SK-N-SH (cell line): ENCODE measurements around the gene ITGAE. TPM values are rescaled to one million over a fixed set of nuclear protein-coding genes. Genes with fewer than 3 reads are reported as not detected.
A peak's percentile ranks its signal among the peaks of the same experiment; 100 is the strongest.

ENCODE experiments used
- CTCF ChIA-PET: fragments of 300-600, 350-600 bp; formaldehyde crosslinking; extraction: SDS; loops from one replicate; lab custom pipeline; 2021; lab: Yijun Ruan, JAX
- POLR2A ChIA-PET: fragments of 350-600 bp; sonication (Branson Sonifier 250); formaldehyde crosslinking; extraction: SDS; loops from one replicate; lab custom pipeline; 2020; ENCODE audit warnings: antibody characterized with exemption, inconsistent platforms; lab: Yijun Ruan, JAX
- DNase-seq: peaks from one replicate; pipeline ENCODE4 v3.0.0; 2012
- H2AFZ ChIP-seq: fragments of 200-600 bp; sonication (generic); 2 replicates; pipeline ENCODE4 v1.8.1; 2016; ENCODE audit warnings: antibody characterized with exemption, mild to moderate bottlenecking, low read depth
- H3F3A ChIP-seq: fragments of 200-600 bp; sonication (generic); replicated peaks from 2 replicates; pipeline ENCODE3; 2016; ENCODE audit warnings: antibody characterized with exemption, mild to moderate bottlenecking; ENCODE audit not compliant: insufficient read depth
- H3K27ac ChIP-seq, 2 experiments: fragments of 200-500 bp in 1 of 2; fragments of 200-600 bp in 1 of 2; sonication (Bioruptor generic) in 1 of 2; sonication (generic), shearing (Covaris generic) in 1 of 2; 2 replicates each; pipeline versions ENCODE4 v1.5.1 to v1.6.1; 2014 to 2016; ENCODE audit warnings: low read depth in 2 of 2, inconsistent platforms in 1 of 2, low read length in 1 of 2, mild to moderate bottlenecking in 1 of 2, mixed read lengths in 1 of 2
- H3K27me3 ChIP-seq: fragments of 200-600 bp; sonication (generic), shearing (Covaris generic); 2 replicates; pipeline ENCODE4 v1.6.1; 2016; ENCODE audit warnings: mixed run types; ENCODE audit not compliant: insufficient read depth
- H3K36me3 ChIP-seq, 2 experiments: fragments of 200-500 bp in 1 of 2; fragments of 200-600 bp in 1 of 2; sonication (Bioruptor generic) in 1 of 2; sonication (generic) in 1 of 2; replicated peaks in 1 of 2; 2 replicates each; pipeline versions ENCODE3 to v1.5.1; 2014 to 2016; ENCODE audit warnings: low read length in 1 of 2, mild to moderate bottlenecking in 1 of 2; ENCODE audit not compliant: insufficient read depth in 2 of 2, control insufficient read depth in 1 of 2
- H3K4me1 ChIP-seq, 2 experiments: fragments of 200-500 bp in 1 of 2; fragments of 200-600 bp in 1 of 2; sonication (Bioruptor generic) in 1 of 2; sonication (generic), shearing (Covaris generic) in 1 of 2; 2 replicates each; pipeline versions ENCODE4 v1.5.1 to v1.6.1; 2014 to 2016; ENCODE audit warnings: low read depth in 1 of 2, low read length in 1 of 2, mixed run types in 1 of 2; ENCODE audit not compliant: insufficient read depth in 2 of 2, control insufficient read depth in 1 of 2
- H3K4me2 ChIP-seq: fragments of 200-600 bp; sonication (generic), shearing (Covaris generic); 2 replicates; pipeline ENCODE4 v1.6.1; 2017; ENCODE audit warnings: mixed run types
- H3K4me3 ChIP-seq, 2 experiments: fragments of 200-500 bp in 1 of 2; fragments of 200-600 bp in 1 of 2; sonication (Bioruptor generic) in 1 of 2; sonication (generic), shearing (Covaris generic) in 1 of 2; 2 replicates each; pipeline versions ENCODE4 v1.5.1 to v1.8.1; 2014 to 2016; ENCODE audit warnings: low read depth in 2 of 2, inconsistent platforms in 1 of 2, low read length in 1 of 2, mild to moderate bottlenecking in 1 of 2, mixed read lengths in 1 of 2, moderate library complexity in 1 of 2
- H3K79me2 ChIP-seq: fragments of 200-600 bp; sonication (generic); 2 replicates; pipeline ENCODE4 v1.8.1; 2017; ENCODE audit warnings: mild to moderate bottlenecking; ENCODE audit not compliant: insufficient read depth
- H3K9ac ChIP-seq: fragments of 200-600 bp; sonication (generic); 2 replicates; pipeline ENCODE4 v1.6.1; 2017; ENCODE audit warnings: mixed run types
- H3K9me2 ChIP-seq: fragments of 200-600 bp; sonication (generic); 2 replicates; pipeline ENCODE4 v1.6.1; 2017; ENCODE audit warnings: mixed run types
- H3K9me3 ChIP-seq: fragments of 200-600 bp; sonication (generic); 2 replicates; pipeline ENCODE4 v1.6.1; 2017; ENCODE audit warnings: mixed run types, mild to moderate bottlenecking, moderate library complexity
- H4K20me1 ChIP-seq: fragments of 200-600 bp; sonication (generic); 2 replicates; pipeline ENCODE4 v1.6.1; 2017; ENCODE audit warnings: mild to moderate bottlenecking, mixed run types; ENCODE audit not compliant: insufficient read depth
- NRF1 ChIP-seq: IDR thresholded peaks from 2 replicates; pipeline ENCODE4 v1.6.1; 2012; ENCODE audit warnings: low read depth, mild to moderate bottlenecking, low read length
- RAD21 ChIP-seq: IDR thresholded peaks from 2 replicates; pipeline ENCODE4 v1.6.1; 2012; ENCODE audit warnings: mild to moderate bottlenecking, low read length
- REST ChIP-seq: IDR thresholded peaks from 2 replicates; pipeline ENCODE4 v1.6.1; 2012; ENCODE audit warnings: mild to moderate bottlenecking, low read depth, low read length, moderate library complexity
- TCF12 ChIP-seq: IDR thresholded peaks from 2 replicates; pipeline ENCODE4 v1.4.0; 2012
- YY1 ChIP-seq: IDR thresholded peaks from 2 replicates; pipeline ENCODE4 v1.4.0; 2012; ENCODE audit warnings: low read depth, mild to moderate bottlenecking
- ZBTB33 ChIP-seq: IDR thresholded peaks from 2 replicates; pipeline ENCODE4 v1.4.0; 2012; ENCODE audit warnings: low read depth, borderline replicate concordance
- WGBS: methylation state at CpG from one replicate; pipeline ENCODE4 v1.1.6; 2017; ENCODE audit warnings: low lambda C conversion rate; 5-methylcytosine and 5-hydroxymethylcytosine counted together
- polyA plus RNA-seq, 3 experiments: library from polyadenylated mRNA; depleted of rRNA; stranded (reverse); fragments of >200 nt; gene quantifications; 2 replicates each; pipeline ENCODE4 v1.2.3, GENCODE V29; 2012

The ITGAE gene
- polyA plus RNA-seq, 1 of the 3 experiments (the other 2 are of a cell fraction): 56.7 TPM

GRCh38 chr17:3665834-3666233, 135.2 kb downstream of the ITGAE start:
- H3K4me3 ChIP-seq: no peak overlapping the region
- no peak overlapping the region for H3K9ac ChIP-seq
- peaks cover 22% of the 10 kb centered on the region for H3F3A ChIP-seq
- H3K9me3 ChIP-seq: no peaks in the 10 kb centered on the region
- H3K4me1 ChIP-seq: peaks cover 0 to 20% of the 10 kb centered on the region in 2 experiments; a peak in 1 of 4 replicates
- no peaks in the 10 kb centered on the region for H3K9me2 ChIP-seq
- H3K4me2 ChIP-seq: peak overlapping the region; percentile 100; the same call in 1 of the 2 replicates
- peaks cover 39% of the 10 kb centered on the region for H4K20me1 ChIP-seq
- CTCF ChIA-PET: interaction anchor here (1.2 to 3.0 kb wide), 2 partner anchors 8 to 18 kb away, joined by 3 to 14 read pairs; no protein-coding TSS in a partner anchor
- DNase-seq: no peak
- POLR2A ChIA-PET: no interaction called here
- H2AFZ ChIP-seq: no peak overlapping the region
- WGBS: 90% methylated on average over 5 of the region's 5 CpGs
- H3K79me2 ChIP-seq: peaks cover 58% of the 10 kb centered on the region
- TF ChIP-seq REST: no peak
- TF ChIP-seq YY1: no peak
- TF ChIP-seq NRF1: no peak
- TF ChIP-seq TCF12: no peak
- no peak for TF ChIP-seq ZBTB33
- no peak for TF ChIP-seq RAD21
- no peaks in the 10 kb centered on the region for H3K27me3 ChIP-seq
- no peak overlapping the region; a peak in 1 of 4 replicates for H3K27ac ChIP-seq
- peaks cover 23 to 27% of the 10 kb centered on the region in 2 experiments for H3K36me3 ChIP-seq

Other genes starting within 250 kb of the ITGAE start
- 0.28 TPM in 2 replicates for gene TRPV3, start 243.4 kb downstream of the ITGAE start, polyA plus RNA-seq (2012; rRNA removed)
- 2.5 and 3.0 TPM in 2 replicates for gene TRPV1, start 191.8 kb downstream of the ITGAE start, polyA plus RNA-seq (2012; rRNA removed)
- gene SHPK, start 164.9 kb downstream of the ITGAE start, polyA plus RNA-seq (2012; rRNA removed): 9.0 and 9.7 TPM in 2 replicates
- gene CTNS, start 164.4 kb downstream of the ITGAE start, polyA plus RNA-seq (2012; rRNA removed): 6.7 and 8.2 TPM in 2 replicates
- 165 and 192 TPM in 2 replicates for gene TAX1BP3, start 132.6 kb downstream of the ITGAE start, polyA plus RNA-seq (2012; rRNA removed)
- gene EMC6, start 132.4 kb downstream of the ITGAE start, polyA plus RNA-seq (2012; rRNA removed): 56.6 and 64.4 TPM in 2 replicates
- 0.71 and 0.97 TPM in 2 replicates for gene P2RX5, start 105.0 kb downstream of the ITGAE start, polyA plus RNA-seq (2012; rRNA removed)
- 1.2 and 1.4 TPM in 2 replicates for gene HASPIN, start 77.3 kb downstream of the ITGAE start, polyA plus RNA-seq (2012; rRNA removed)
- 6.5 and 9.5 TPM in 2 replicates for gene NCBP3, start 45.1 kb upstream of the ITGAE start, polyA plus RNA-seq (2012; rRNA removed)
- gene CAMKK1, start 91.9 kb upstream of the ITGAE start, polyA plus RNA-seq (2012; rRNA removed): 6.8 and 8.1 TPM in 2 replicates
- not detected in 2 replicates for gene P2RX1, start 115.3 kb upstream of the ITGAE start, polyA plus RNA-seq (2012; rRNA removed)
- 1.9 and 2.1 TPM in 2 replicates for gene ATP2A3, start 163.2 kb upstream of the ITGAE start, polyA plus RNA-seq (2012; rRNA removed)